ENCODE data around the gene DCDC2.
"Not testable (repeated sequence)": the region's sequence is repeated elsewhere in the genome, so short reads cannot be mapped to it uniquely, and the experiment has no call there.

DCDC2 gene

DNA sequence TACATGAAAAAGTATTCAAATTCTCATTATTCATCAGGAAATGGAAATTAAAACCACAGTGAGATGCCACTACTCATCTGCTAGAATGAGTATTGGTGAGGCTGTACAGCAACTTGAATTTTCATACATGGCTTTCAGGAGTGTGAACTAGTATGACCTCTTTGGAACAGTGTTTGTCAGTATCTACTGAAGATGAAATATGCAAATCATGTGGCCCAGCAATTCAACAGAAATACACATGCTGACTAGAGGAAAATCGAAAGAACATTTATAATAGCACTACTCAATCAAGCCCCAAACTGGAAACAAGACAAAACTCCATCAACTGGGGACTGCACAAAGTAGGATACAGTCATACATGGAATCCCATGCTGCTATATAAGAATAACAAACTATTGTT lies 102.2 kb downstream of the DCDC2 start:
- DNase-seq = no peak

DNA sequence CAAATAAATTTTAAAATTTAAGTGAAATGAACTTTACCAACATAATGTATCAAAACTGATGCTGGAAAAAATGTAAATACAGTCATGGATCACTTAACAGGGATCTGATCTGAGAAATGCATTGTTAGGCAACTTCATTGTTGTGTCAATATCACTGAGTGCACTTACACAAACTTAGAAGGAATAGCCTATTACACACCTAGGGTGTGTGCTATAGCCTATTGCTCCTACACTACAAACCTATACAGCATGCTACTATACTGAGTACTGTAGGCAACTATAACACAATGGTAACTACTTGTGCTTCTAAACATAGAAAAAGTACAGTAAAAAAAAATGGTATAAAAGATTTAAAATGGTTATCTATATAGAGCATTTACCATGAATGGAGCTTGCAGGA lies 104.5 kb downstream of the DCDC2 start:
- no peak for DNase-seq

DNA sequence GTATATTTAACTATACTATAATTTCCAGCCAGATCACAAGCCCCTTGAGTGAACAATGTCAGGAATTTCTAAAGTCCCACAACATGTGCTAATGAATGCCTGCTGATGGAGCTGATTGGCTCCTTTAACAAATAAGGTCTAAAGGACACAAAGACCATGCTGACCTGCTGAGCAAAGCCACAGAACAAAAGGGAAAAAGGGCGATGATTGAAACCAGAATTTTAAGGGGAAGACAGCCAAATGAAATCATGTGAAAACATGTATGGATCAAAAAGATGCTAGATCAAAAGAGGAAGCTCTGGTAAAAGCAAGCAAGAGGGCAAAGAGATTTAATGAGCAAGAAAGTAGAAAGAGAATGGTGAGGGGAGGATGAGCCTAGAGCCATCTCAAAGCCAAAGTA lies 105.6 kb downstream of the DCDC2 start:
- no peak for DNase-seq

DNA sequence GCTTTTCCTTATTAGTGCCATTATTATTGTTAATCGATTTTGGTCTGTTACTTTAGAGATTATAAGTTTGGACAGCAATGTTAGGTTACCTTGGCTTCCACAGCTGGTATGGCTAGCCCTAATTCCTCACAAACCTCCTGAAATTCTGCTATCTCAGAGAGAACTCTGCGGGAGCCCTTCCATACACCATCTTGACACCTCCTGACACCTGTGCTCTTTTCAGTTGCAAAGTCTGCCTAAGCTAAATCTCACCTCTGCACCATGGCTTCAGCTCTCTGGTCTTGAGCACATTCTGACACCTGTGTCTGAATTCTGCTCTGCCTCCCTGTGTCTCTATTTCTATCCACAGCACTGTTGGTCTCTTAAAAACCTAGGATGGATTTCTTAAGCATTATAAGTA lies 106.5 kb downstream of the DCDC2 start:
- DNase-seq = no peak

DNA sequence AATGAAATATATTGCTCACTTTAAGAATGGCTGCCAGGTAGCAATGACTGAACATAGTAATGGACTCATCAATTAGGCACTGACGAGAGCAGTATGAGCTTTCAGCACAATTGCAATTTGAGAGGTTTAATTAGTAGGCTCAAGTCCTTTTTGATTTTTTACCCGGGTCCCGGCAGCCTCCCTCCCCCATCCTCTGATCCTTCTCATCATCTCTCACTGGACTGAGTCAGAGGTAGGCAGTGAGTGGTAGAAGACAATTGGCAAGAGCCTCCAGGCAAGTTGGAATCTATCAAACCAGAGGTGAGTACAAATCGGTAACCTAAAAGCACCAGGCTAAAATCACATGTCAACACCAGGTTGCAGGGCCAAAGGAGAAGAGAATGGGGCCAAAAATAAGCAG lies 107.9 kb downstream of the DCDC2 start:
- DNase-seq = no peak

DNA sequence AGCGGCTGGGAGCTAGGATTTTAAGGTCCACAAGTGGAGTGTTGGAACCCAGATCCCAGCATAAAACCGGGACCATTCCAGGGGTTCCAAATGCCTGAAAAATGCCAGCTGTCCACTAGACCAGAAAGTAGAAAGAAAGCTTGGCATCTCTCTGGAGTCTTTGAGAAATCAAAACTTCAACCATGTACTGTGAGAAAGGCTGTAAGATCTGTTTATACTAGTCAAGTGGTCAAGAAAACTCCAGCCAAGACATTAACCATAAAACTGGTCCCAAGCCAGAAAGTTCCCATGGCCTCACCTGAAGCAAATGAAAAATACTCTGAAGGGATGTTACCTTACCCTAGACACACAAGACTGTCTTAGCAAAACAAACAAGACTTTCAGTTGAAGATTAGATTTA lies 112.6 kb downstream of the DCDC2 start:
- no peak for DNase-seq

DNA sequence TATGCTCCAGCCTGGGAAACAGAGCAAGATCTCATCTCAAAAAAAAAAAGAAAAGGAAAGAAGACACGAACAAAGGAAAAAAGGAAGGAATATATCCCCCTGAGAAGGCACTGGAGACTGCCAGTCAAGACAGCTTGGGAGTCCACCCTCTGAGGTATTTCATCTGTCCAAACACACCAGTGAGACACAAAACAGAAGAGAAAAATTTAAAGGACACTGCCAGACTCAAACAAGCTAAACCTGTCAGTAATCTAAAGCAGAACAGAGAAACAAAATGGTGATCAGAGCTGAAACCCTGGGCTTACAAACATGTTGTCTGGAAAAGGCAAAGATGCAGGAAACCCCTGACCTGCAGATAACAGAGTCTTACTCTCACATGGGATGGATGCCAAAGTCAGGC lies 114.9 kb downstream of the DCDC2 start:
- no peak for DNase-seq

DNA sequence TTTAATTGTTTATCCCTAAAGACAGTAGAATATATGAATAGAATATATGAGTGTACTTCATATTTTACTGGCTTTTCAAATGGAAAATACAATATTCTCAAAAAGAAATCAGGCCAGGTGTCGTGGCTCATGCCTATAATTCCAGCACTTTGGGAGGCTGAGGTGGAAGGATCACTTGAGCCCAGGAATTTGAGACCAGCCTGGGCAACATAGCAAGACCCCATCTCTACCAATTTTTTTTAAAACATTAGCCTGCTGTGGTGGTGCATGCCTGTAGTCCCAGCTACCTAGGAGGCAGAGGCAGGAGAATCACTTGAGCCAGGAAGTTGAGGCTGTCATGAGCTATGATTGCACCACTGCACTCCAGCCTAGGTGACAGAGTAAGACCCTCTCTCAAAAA lies 116.1 kb downstream of the DCDC2 start:
- DNase-seq = not testable (repeated sequence)

DNA sequence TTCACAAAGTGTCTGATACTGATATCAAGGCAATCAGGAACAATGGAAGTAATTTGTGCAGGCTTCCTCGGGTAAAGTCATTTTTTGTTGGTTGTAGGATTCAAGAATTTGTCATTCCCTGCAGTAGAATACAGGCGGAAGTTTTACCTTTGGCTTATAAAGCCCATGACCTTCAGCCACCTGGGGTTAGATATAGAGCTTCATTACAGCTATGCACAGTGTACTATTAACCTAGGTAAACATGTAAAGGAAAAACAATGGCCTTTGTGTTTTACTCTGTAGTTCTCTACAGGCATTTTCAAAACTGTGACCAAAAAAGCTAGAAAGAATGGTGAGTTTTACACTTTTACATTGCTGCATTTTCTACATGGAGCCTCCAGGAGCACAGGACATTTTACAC lies 116.9 kb downstream of the DCDC2 start:
- no peak for DNase-seq

DNA sequence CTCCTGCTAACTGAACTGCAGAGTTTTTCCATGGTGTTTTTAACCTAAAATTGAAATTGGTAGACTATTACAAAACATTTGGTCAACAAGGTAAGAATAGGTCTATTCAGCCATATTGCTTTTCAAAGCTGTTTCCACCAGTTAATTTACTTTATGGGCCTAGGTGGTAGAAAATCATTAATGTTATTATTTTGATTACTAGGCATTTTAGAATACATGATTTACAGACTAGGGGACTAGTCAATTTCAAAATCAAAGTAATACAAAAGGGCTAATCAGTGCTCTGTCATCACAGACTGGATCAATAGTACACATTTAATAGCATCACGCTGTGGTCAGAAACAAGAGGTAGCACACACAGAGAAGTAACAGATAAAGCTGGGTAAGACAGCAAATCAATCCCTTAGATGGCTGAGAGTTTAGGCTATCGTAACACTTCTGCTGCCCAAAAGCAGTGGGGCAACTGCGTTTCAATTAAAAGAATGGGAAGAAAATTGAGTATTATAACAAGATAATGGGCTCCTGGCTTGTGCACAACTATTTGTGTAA lies 117.4 kb downstream of the DCDC2 start:
- DNase-seq = no peak

DNA sequence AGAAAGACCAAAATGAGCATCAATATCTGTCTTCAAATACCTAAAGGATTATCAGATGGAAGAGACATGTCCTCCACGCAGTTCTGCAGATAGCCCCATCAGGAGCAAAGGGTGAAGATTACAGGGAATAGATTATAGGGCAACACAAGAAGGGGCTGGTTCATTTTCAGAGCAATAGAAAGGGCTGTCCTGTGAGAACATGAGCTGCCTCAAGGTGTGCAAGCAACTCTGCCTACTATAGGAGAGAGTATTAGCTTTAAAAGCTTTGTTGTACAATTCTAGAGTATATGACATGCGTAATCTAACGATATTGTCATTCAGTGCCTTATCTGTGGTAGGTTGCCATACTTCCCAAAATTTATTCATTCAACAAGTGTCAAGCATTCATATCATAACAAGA lies 119.2 kb downstream of the DCDC2 start:
- DNase-seq = no peak

DNA sequence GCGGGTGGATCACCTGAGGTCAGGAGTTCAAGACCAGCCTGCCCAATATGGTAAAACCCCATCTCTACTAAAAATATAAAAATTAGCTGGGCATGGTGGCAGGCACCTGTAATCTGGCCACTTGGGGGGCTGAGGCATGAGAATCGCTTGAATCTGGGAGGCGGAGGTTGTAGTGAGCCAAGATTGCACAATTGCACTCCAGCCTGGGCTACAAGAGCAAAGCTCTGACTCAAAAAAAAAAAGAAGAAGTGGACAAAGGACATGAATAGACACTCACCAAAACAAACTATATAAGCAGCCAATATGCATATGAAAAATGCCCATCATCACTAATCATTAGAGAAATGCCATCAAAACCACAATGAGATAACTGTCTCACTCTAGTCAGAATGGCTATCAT lies 121.1 kb downstream of the DCDC2 start:
- not testable (repeated sequence) for DNase-seq

DNA sequence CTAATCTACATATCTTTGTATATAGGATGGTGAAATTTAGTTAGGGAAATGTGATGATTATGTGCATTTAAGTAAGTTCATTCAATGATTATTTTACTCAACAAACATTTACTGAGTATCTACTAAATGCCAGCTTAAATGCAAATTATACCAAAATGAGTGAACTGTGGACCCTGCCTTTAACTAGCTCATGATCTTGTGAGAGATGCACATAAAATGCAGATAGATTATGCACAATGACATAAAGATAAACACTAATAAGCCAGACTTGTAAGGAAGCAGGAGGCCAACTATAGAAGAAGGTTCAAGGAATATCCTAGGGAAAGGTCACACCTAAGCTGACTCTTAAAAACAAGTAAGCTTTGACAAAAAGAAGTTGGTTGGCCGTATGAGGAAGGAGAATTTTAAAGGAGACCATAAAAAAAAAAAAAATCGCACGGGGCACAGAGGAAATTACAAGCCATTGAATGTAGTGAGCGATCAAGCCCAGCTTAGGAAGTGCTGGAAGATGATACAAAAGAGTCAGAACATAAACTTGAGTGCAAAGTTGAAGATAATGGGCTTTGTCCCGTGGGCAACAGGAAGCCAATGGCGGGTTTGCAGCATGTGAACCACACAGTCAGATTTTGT lies 123.9 kb downstream of the DCDC2 start:
- no peak for DNase-seq

DNA sequence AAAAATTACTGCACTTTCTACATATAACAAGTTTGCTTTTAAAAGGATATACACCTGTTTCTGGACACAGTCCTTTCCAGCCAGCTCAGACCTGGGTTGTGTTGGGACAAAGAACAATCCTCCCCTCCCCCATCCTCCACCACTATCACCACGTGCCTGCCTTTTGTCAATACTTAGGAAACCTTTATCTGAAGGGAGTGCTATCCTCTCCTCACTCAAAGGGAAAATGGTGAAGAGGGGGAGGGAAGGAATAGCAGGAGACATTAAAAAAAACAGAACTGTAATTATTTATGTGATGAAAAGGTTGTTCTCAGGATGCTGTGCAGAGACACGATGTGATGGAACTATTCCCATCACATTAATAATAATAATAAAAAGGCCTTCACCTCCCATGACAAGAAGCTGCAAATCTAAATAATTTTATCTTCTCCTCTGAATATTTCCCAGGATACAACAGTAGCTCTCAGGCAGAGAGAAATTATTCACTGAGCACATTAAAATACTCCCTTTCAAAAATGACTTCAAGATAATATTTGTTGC lies 126.4 kb downstream of the DCDC2 start:
- DNase-seq = no peak

DNA sequence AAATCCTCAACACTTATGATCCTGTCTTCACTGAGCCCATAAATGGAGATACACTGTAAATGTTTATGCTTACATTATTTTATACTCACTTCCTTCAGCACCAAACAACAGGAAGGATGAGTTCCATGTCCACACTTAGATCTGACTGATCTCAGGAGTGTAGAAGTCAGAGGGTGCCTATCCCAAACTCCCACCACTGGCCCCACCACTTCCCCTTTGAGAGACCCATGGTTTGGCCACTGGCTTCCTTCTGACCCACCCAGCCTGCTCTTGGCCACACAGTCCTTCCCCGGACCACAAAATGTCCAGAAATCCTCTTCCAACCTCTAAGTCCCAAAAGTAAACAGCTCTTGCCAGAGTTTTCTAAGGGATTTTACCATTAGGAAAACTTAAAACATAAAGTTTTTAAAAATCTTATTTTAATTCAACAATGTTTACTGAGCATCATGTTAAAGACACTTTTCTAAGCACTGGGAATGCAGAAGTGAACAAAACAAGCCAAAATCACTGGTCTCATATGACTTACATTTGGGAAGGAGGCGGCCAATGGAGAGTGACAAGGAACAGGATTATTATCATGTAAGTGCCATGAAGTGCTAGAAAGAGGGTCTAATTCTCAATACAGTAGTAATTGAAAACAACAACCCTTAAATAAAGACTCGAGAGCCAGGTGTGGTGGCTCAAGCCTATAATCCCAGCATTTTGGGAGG lies 128.0 kb downstream of the DCDC2 start:
- no peak for DNase-seq

DNA sequence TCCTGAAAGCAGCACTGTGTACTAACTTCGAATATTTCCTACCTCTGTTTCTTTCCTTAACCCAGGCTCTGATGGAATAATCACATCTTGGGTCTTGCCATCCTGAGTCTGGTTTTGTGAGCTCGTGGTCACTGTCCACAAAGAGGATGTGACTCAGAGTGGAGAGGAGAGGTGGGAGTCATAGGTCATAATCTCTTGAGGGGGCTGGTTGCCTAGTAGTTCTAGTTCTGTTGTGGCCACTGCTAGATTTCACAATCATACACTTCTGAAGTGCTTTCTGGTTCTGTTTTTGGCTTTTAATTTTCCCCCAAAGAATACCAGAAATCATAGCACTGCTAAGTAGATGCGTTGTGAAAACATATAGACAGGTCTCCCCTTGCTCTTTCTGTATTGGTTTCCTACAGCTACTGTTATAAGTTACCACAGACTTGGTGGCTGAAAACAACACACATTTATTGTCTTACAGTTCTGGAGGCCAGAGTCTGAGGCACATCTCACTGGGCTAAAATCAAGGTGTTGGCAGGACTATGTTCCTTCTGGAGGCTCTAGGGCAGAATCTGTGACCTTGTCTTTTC lies 129.1 kb downstream of the DCDC2 start:
- no peak for DNase-seq

DNA sequence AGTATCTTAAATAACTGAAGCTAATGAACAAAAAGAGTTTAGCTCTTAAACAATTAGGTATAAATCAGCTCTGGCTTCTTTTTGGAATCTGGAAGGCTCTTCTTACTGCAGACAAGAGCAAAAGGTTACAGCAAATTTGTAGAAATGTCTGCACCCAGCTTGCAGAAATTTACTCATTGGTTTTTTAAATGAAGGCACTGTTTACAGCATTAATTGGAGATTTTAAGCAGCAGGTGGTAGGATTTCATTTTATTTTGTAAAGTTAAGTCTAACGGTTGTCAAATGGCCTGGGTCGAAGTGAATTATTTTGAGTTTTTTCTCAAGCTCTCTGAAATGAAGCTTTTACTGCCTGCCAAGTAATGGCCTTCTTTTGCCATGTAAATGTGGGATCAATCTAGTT lies 129.7 kb downstream of the DCDC2 start:
- DNase-seq = no peak

DNA sequence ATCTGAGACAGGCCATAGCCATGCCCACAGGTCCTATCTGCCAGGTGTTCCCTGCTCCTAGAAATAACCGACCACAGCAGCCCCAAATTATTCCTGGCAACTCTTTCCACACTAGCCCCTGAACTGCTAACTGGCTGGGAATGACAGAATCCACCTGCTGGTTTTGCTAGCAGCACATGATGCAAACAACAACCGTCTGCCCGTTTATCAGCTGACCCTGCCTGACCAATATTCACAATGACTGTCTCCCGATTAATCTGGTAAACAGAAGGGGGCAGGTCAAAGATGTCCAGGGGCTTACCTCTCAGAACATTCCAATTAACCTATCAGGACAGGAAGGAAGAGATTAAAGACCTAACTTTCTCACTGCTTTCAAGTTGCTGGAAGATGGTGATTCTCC lies 130.3 kb downstream of the DCDC2 start:
- DNase-seq = no peak

DNA sequence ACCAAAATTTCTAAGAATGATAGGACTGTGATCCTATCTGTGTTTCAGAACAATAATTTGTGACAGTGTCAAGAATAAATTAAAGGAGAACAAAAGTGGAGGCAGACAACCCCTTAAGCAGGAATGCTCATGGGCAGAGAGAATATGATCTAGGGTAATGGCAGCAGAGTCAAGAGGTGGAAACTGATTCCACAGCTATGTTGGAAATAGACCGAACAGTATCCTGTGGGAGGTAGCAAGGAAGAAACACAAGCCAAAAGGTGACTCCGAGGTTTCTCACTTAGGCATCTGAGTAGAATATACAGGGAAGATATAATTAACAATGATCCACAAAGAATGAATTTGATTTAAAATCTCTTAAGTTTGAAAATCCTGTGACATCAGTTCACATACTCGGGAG lies 131.3 kb downstream of the DCDC2 start:
- DNase-seq = no peak

DNA sequence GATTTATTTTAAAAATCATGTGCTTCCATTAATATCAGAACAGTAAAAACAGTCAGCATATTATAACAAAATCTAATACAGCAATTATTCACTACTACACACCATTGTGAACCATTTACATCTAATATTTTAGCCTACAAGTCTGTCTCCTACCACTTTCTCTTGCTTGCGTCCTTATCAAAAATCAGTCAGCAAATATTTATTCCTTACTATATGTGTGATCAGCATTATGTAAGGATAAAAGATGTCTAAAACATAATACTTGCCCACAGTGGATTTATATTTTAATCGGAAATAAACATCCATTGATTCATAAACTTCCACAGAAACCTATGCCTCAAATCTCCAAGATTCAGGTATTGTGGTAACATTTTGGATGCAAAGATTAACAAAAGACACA lies 132.0 kb downstream of the DCDC2 start:
- DNase-seq = no peak

DNA sequence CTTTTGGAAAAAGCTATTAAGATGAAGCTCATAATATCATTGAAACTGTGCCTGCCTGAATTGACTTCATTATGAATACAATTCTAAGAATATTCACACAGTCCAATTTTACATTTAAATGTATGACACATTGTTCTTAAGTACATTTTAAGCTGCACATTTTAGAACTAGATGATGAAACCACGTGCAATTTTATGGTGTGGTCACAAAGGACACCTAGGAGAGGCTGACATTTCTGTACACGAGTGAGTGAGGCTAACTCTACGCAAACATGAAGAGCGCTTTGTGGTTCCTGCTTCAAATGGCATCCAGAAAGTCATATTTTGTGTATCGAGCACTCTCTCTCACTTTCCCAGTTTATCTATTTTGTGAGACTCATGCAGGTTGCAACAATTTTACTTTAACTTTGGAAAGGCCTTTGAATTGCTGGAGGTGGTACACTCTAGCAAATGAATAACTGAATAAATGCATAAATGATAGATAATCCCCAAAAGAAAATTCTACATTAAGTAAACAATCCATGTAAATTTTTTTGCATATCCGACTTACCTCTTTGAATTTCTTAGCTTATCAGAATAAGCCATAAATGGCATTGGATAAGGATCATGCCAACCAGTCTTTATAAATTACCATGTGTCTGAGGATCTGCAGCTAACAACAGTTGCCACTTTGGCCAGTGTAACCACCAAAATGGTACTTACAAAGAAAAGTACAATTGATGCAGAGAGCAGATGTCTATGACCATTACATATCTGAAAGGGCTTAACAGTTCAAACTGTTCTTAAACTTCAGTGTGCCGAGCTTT lies 134.5 kb downstream of the DCDC2 start:
- no peak for DNase-seq

DNA sequence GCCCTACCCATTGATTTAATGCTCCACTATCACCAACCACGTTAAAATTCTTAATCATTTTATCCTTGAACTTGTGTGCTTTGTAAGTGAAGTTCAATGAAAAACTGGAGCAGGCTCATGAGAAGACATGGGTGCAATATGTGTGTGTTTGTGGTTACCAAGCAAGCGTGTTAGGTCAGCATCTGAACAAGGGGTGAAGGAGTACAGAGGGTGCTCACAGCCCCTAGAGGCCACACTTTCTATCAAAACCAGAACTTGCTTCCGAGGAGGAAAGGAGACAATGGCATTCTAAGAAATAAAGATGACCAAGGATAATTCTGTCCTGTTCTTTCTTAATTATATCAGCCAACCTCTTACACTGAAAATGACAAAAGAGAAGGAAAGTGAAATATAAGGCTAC lies 138.2 kb downstream of the DCDC2 start:
- no peak for DNase-seq

DNA sequence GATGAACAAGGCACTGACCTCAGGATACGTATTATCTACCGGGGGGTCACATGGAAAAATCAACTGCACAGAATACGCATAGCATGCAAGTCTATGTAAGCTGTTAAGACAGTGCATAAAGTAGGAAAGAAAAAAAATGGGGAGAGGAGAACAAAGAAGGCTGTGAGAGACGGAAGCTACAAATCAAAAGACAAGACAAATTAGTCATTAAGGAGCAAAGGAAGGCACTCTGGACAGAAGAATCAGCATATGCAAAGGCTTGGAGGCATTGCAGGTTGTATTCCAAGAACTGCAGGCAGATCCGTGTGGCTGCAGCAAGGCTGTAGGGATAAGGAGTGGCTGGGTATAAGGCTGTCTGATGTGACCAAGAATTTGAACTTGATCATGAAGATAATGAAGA lies 142.9 kb downstream of the DCDC2 start:
- DNase-seq = no peak

Measured in 8988T (cell line).